ENCODE results near the gene TNFRSF13B. TPM values are rescaled to one million over a fixed set of nuclear protein-coding genes. Genes with fewer than 3 reads are reported as not detected.

Gene TNFRSF13B
- total RNA-seq, 2 experiments from 2014 or later: not detected

Other genes with a start within 250 kb of the TNFRSF13B start
- gene MPRIP, start 70.3 kb upstream of the TNFRSF13B start, total RNA-seq: 100 to 1,000 TPM; 210 to 239 TPM
- gene PLD6, start 234.2 kb upstream of the TNFRSF13B start, total RNA-seq: 1 to 10 TPM; 5.5 to 6.3 TPM

Data from activated naive CD8-positive, alpha-beta T cell treated with anti-CD3 and anti-CD28 coated beads, Interleukin-2, amount 10 ng/mL, durations not matched to agents 7 days and 5 days (primary cell).